Progenitor cell of endocrine pancreas (in vitro differentiated cells): ENCODE data around the gene MARCHF10. TPM values are rescaled to one million over a fixed set of nuclear protein-coding genes. Genes with fewer than 3 reads are reported as not detected.

Experiments
- DNase-seq: peaks from one replicate; pipeline ENCODE4 v3.0.0; 2021; ENCODE audit warnings: low spot score; ENCODE audit not compliant: unreplicated experiment
- H3K27ac Mint-ChIP-seq: 2 replicates; pipeline ENCODE4 v1.8.0; 2021; ENCODE audit warnings: mild to moderate bottlenecking, moderate library complexity, mixed read lengths
- H3K27me3 Mint-ChIP-seq: 2 replicates; pipeline ENCODE4 v1.8.0; 2021; ENCODE audit warnings: mixed read lengths
- H3K36me3 Mint-ChIP-seq: 2 replicates; pipeline ENCODE4 v1.8.0; 2022; ENCODE audit warnings: mixed read lengths; ENCODE audit not compliant: insufficient read depth
- H3K4me1 Mint-ChIP-seq: 2 replicates; pipeline ENCODE4 v1.8.0; 2021; ENCODE audit warnings: low read depth, mixed read lengths
- H3K4me3 Mint-ChIP-seq: 2 replicates; pipeline ENCODE4 v1.8.0; 2021; ENCODE audit warnings: low read depth, mild to moderate bottlenecking, moderate library complexity, mixed read lengths
- H3K9me3 Mint-ChIP-seq: 2 replicates; pipeline ENCODE4 v1.8.0; 2021; ENCODE audit warnings: low read depth, mixed read lengths
- total RNA-seq: library from RNA; stranded (reverse); gene quantifications from 2 replicates; pipeline ENCODE4 v1.2.1, GENCODE V29; 2021
- TF ChIP-seq, protein P1 (sequence below): fragments of 200-600 bp; sonication (generic); IDR thresholded peaks from one replicate; pipeline ENCODE4 v1.5.0; 2021; ENCODE audit warnings: antibody characterized with exemption, mild to moderate bottlenecking; ENCODE audit not compliant: unreplicated experiment

The MARCHF10 gene
- total RNA-seq, 1 donor from 2014 or later = not detected

DNA sequence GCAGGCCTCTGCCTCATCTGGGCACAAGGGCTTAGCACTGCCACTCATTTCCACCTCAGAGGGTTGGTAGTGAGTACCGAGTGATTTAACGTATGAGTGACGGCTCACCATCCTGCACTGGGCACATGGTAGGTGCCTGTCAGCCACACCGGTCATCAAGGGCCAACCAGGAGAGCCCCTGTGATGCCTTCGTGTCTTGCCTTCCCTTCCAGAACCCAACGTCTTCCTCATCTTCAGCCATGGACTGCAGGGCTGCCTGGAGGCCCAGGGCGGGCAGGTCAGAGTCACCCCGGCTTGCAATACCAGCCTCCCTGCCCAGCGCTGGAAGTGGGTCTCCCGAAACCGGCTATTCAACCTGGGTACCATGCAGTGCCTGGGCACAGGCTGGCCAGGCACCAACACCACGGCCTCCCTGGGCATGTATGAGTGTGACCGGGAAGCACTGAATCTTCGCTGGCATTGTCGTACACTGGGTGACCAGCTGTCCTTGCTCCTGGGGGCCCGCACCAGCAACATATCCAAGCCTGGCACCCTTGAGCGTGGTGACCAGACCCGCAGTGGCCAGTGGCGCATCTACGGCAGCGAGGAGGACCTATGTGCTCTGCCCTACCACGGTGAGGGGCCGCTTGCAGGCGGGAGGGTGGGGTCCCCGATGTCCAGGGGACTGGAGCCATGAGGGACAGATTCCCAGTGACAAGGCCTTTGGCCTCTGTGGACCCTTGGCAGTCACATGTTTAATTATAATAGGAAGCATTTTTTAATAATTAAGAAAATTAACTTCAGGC is 143.6 kb downstream of the MARCHF10 start:
- H3K9me3 Mint-ChIP-seq = peaks cover 7% of the 10 kb centered on the region
- H3K4me3 Mint-ChIP-seq = no peak overlapping the region
- H3K27ac Mint-ChIP-seq = no peak overlapping the region
- no peaks in the 10 kb centered on the region for H3K4me1 Mint-ChIP-seq
- H3K36me3 Mint-ChIP-seq = no peaks in the 10 kb centered on the region
- no peak for DNase-seq
- H3K27me3 Mint-ChIP-seq = no peaks in the 10 kb centered on the region
- TF ChIP-seq, protein P1, sequence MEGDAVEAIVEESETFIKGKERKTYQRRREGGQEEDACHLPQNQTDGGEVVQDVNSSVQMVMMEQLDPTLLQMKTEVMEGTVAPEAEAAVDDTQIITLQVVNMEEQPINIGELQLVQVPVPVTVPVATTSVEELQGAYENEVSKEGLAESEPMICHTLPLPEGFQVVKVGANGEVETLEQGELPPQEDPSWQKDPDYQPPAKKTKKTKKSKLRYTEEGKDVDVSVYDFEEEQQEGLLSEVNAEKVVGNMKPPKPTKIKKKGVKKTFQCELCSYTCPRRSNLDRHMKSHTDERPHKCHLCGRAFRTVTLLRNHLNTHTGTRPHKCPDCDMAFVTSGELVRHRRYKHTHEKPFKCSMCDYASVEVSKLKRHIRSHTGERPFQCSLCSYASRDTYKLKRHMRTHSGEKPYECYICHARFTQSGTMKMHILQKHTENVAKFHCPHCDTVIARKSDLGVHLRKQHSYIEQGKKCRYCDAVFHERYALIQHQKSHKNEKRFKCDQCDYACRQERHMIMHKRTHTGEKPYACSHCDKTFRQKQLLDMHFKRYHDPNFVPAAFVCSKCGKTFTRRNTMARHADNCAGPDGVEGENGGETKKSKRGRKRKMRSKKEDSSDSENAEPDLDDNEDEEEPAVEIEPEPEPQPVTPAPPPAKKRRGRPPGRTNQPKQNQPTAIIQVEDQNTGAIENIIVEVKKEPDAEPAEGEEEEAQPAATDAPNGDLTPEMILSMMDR = no peak

DNA sequence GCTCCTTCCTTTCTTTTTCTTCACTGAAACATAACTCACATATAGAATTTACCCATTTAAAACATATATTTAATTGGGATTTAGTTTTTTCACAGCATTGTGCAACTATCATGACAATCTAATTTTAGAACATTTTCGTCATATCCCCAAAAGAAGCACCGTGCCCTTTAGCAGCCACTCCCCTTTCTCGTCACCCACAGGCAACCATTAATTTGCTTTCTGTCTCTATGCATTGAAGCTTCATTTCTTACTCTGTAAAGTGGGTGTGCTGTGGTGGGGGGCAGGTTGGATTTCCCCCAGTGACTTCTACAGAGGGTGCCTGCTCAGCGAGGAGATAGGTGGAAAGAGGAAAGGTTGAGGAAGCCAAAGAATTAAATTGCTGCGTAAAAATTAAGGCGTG is 144.8 kb downstream of the MARCHF10 start:
- H3K27me3 Mint-ChIP-seq = no peaks in the 10 kb centered on the region
- no peak for DNase-seq
- H3K4me3 Mint-ChIP-seq = no peak overlapping the region
- H3K9me3 Mint-ChIP-seq = peaks cover 7% of the 10 kb centered on the region
- TF ChIP-seq, protein P1 = no peak
- no peaks in the 10 kb centered on the region for H3K36me3 Mint-ChIP-seq
- H3K4me1 Mint-ChIP-seq = no peaks in the 10 kb centered on the region
- no peak overlapping the region for H3K27ac Mint-ChIP-seq

- TF ChIP-seq, protein P1 = no peak
- no peaks in the 10 kb centered on the region for H3K27me3 Mint-ChIP-seq
- DNase-seq = no peak
- no peaks in the 10 kb centered on the region for H3K36me3 Mint-ChIP-seq
- no peak overlapping the region for H3K27ac Mint-ChIP-seq
- H3K4me3 Mint-ChIP-seq = no peak overlapping the region
- no peaks in the 10 kb centered on the region for H3K4me1 Mint-ChIP-seq
- H3K9me3 Mint-ChIP-seq = peaks cover 7% of the 10 kb centered on the region
Measured at GRCh38 chr17:62662855-62663254, 145.3 kb downstream of the MARCHF10 start.

- no peaks in the 10 kb centered on the region for H3K4me1 Mint-ChIP-seq
- H3K4me3 Mint-ChIP-seq = no peak overlapping the region
- H3K27ac Mint-ChIP-seq = no peak overlapping the region
- TF ChIP-seq, protein P1 = no peak
- H3K9me3 Mint-ChIP-seq = peaks cover 7% of the 10 kb centered on the region
- H3K36me3 Mint-ChIP-seq = no peaks in the 10 kb centered on the region
- no peak for DNase-seq
- no peaks in the 10 kb centered on the region for H3K27me3 Mint-ChIP-seq
Measured at GRCh38 chr17:62661337-62661736, 146.8 kb downstream of the MARCHF10 start.

GRCh38 chr17:62660629-62661118 is 147.4 kb downstream of the MARCHF10 start:
- H3K27me3 Mint-ChIP-seq = no peaks in the 10 kb centered on the region
- no peak overlapping the region for H3K27ac Mint-ChIP-seq
- no peak for DNase-seq
- H3K36me3 Mint-ChIP-seq = no peaks in the 10 kb centered on the region
- H3K4me3 Mint-ChIP-seq = no peak overlapping the region
- peaks cover 7% of the 10 kb centered on the region for H3K9me3 Mint-ChIP-seq
- TF ChIP-seq, protein P1 = no peak
- H3K4me1 Mint-ChIP-seq = no peaks in the 10 kb centered on the region
